ENCODE measurements around the gene TMEM191C.

- no peak for TF ChIP-seq CTCF (IDR thresholded peaks at IDR 0.05)
- no peak for TF ChIP-seq POLR2A (IDR thresholded peaks at IDR 0.05)
These were observed 11.7 kb upstream of the TMEM191C start for GRCh38 chr22:21455334-21456089.
